ENCODE results near the gene DSCAM. TPM values are rescaled to one million over a fixed set of nuclear protein-coding genes. Genes with fewer than 3 reads are reported as not detected.

The DSCAM gene
- total and polyA plus RNA-seq, 2 donors (not counting 1 experiment from before 2014, with no cell fraction given), result not detected

- Mint-ChIP-seq H3K27ac (no peak overlapping the region), H3K9me3 (ENCODE audit: insufficient read depth) (peaks cover 6% of the 10 kb centered on the region), H3K4me1 (no peaks in the 10 kb centered on the region), H3K4me3 (no peak overlapping the region), H3K27me3 (no peaks in the 10 kb centered on the region)
- Histone ChIP-seq H3K27me3 (replicated peaks in 1 of 4; ENCODE audit: control extremely low read depth in 1 of 4, control insufficient read depth in 3 of 4, insufficient read depth in 4 of 4, low read length in 3 of 4) (no peaks in the 10 kb centered on the region), H3K4me1 (ENCODE audit: control insufficient read depth in 2 of 2, insufficient read depth in 2 of 2, low read length in 2 of 2) (no peaks in the 10 kb centered on the region), H3K9me3 (ENCODE audit: control extremely low read depth in 1 of 3, control insufficient read depth in 2 of 3, insufficient read depth in 1 of 3, low read length in 2 of 3) (peaks cover 0 to 13% (median 0%) of the 10 kb centered on the region in 3 donors), H3K9ac (ENCODE audit: low read length) (no peak overlapping the region), H2AFZ (ENCODE audit: insufficient read depth, low read depth, low read length, poor library complexity, severe bottlenecking) (no peak overlapping the region), H3K36me3 (replicated peaks in 1 of 2; ENCODE audit: control extremely low read depth in 1 of 2, control insufficient read depth in 1 of 2, extremely low read depth in 1 of 2, insufficient read depth in 2 of 2, low read length in 1 of 2) (no peaks in the 10 kb centered on the region), H3K79me2 (ENCODE audit: control insufficient read depth, insufficient read depth, low read length) (no peaks in the 10 kb centered on the region), H3K27ac (ENCODE audit: low read length in 2 of 2) (no peak overlapping the region), H3K4me2 (replicated peaks; ENCODE audit: low read depth, low read length, poor library complexity, severe bottlenecking) (no peak overlapping the region), H3K4me3 (ENCODE audit: control extremely low read depth in 1 of 5, extremely low read depth in 1 of 5, insufficient read depth in 1 of 5, low read depth in 2 of 5, low read length in 4 of 5) (no peak overlapping the region), H4K20me1 (ENCODE audit: control insufficient read depth, insufficient read depth, low read length, poor library complexity, severe bottlenecking) (no peaks in the 10 kb centered on the region)
- intact Hi-C loops (cut with micrococcal nuclease), result no loop called here
- TF ChIP-seq CTCF (IDR thresholded peaks at IDR 0.05), result no peak
- no peak for TF ChIP-seq EZH2 (IDR thresholded peaks at IDR 0.05; ENCODE audit: borderline replicate concordance, insufficient read depth, low read depth, low read length, poor library complexity, severe bottlenecking)
- ChIA-PET CTCF (no interaction called here), POLR2A (no interaction called here)
- ATAC-seq (ENCODE audit: low read depth) (no peak), DNase-seq (no peak)
- WGBS (ENCODE audit: insufficient coverage), result 70% methylated on average over 3 of the region's 5 CpGs
Observed at GRCh38 chr21:40686526-40686925, 160.4 kb downstream of the DSCAM start.

DNA sequence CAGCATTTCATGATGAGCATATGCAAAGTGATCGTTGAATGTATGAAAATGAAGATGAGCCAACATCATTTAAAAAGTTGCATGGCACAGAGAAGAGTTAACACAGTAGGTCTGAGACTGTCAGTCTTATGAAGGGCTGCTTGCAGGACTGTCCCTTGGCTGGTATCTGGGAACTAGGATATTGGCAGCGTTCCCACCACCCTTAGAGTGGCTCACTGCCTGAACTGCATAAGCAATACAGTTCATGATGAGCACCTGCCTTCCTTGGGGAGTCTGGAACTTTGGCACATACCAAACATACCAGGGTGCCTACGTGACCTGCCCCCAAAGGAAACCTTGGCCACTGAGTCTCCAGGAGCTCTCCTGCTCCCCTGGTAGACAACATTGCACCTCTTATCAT, 161.8 kb downstream of the DSCAM start:
- H3K27ac Mint-ChIP-seq, result no peak overlapping the region

More for the DNA sequence above, 161.8 kb downstream of the DSCAM start:
- Mint-ChIP-seq H3K9me3 (ENCODE audit: insufficient read depth) (peaks cover 6% of the 10 kb centered on the region), H3K27me3 (no peaks in the 10 kb centered on the region), H3K4me3 (no peak overlapping the region), H3K4me1 (no peaks in the 10 kb centered on the region)
- intact Hi-C loops (cut with micrococcal nuclease), result no loop called here
- no peak overlapping the region for H3K9ac ChIP-seq (ENCODE audit: low read length)
- H2AFZ ChIP-seq (ENCODE audit: insufficient read depth, low read depth, low read length, poor library complexity, severe bottlenecking), result no peak overlapping the region
- no peak for DNase-seq
- H3K36me3 ChIP-seq (replicated peaks in 1 of 2; ENCODE audit: control extremely low read depth in 1 of 2, control insufficient read depth in 1 of 2, extremely low read depth in 1 of 2, insufficient read depth in 2 of 2, low read length in 1 of 2), result no peaks in the 10 kb centered on the region
- H3K27me3 ChIP-seq (replicated peaks in 1 of 4; ENCODE audit: control extremely low read depth in 1 of 4, control insufficient read depth in 3 of 4, insufficient read depth in 4 of 4, low read length in 3 of 4), result no peaks in the 10 kb centered on the region
- H3K4me3 ChIP-seq (ENCODE audit: control extremely low read depth in 1 of 5, extremely low read depth in 1 of 5, insufficient read depth in 1 of 5, low read depth in 2 of 5, low read length in 4 of 5), result no peak overlapping the region
- no peak overlapping the region for H3K27ac ChIP-seq (ENCODE audit: low read length in 2 of 2)
- H3K9me3 ChIP-seq (ENCODE audit: control extremely low read depth in 1 of 3, control insufficient read depth in 2 of 3, insufficient read depth in 1 of 3, low read length in 2 of 3), result peaks cover 0 to 16% (median 0%) of the 10 kb centered on the region in 3 donors
- no peaks in the 10 kb centered on the region for H3K4me1 ChIP-seq (ENCODE audit: control insufficient read depth in 2 of 2, insufficient read depth in 2 of 2, low read length in 2 of 2)
- WGBS (ENCODE audit: insufficient coverage), result 77% methylated on average over 3 of the region's 3 CpGs
- H4K20me1 ChIP-seq (ENCODE audit: control insufficient read depth, insufficient read depth, low read length, poor library complexity, severe bottlenecking), result no peaks in the 10 kb centered on the region
- H3K79me2 ChIP-seq (ENCODE audit: control insufficient read depth, insufficient read depth, low read length), result no peaks in the 10 kb centered on the region
- ChIA-PET POLR2A (no interaction called here), CTCF (no interaction called here)
- TF ChIP-seq EZH2 (IDR thresholded peaks at IDR 0.05; ENCODE audit: borderline replicate concordance, insufficient read depth, low read depth, low read length, poor library complexity, severe bottlenecking) (no peak), CTCF (IDR thresholded peaks at IDR 0.05) (no peak)
- H3K4me2 ChIP-seq (replicated peaks; ENCODE audit: low read depth, low read length, poor library complexity, severe bottlenecking), result no peak overlapping the region
- no peak for ATAC-seq (ENCODE audit: low read depth)
